Thymus (tissue), 11 donors: ENCODE results near the gene PRR13. TPM values are rescaled to one million over a fixed set of nuclear protein-coding genes. Genes with fewer than 3 reads are reported as not detected.
"Not testable (repeated sequence)": the region's sequence is repeated elsewhere in the genome, so short reads cannot be mapped to it uniquely, and the experiment has no call there.

ENCODE experiments used
- DNase-seq, 9 donors: peaks; one replicate each; pipeline ENCODE4 v3.0.0-alpha.2; 2013; ENCODE audit warnings: low spot score in 9 of 9, low read depth in 6 of 9, missing footprints in 1 of 9
- H3K27ac ChIP-seq, 2 donors: one replicate each; pipeline ENCODE4 v1.5.1; 2013; ENCODE audit warnings: control low read depth in 1 of 2, low read depth in 1 of 2, low read length in 1 of 2, mild to moderate bottlenecking in 1 of 2, moderate library complexity in 1 of 2
- H3K27me3 ChIP-seq, 2 donors: one replicate each; pipeline ENCODE4 v1.5.1; 2013; ENCODE audit warnings: low read length in 1 of 2; ENCODE audit not compliant: control insufficient read depth in 2 of 2, insufficient read depth in 1 of 2
- H3K36me3 ChIP-seq, 2 donors: one replicate each; pipeline ENCODE4 v1.5.1; 2013; ENCODE audit warnings: low read length in 1 of 2, mild to moderate bottlenecking in 1 of 2, moderate library complexity in 1 of 2; ENCODE audit not compliant: control insufficient read depth in 2 of 2, insufficient read depth in 2 of 2
- H3K4me1 ChIP-seq, 2 donors: one replicate each; pipeline ENCODE4 v1.5.1; 2013; ENCODE audit warnings: low read length in 2 of 2; ENCODE audit not compliant: control insufficient read depth in 2 of 2, insufficient read depth in 2 of 2
- H3K4me3 ChIP-seq, 2 donors: one replicate each; pipeline ENCODE4 v1.5.1; 2013; ENCODE audit warnings: low read length in 2 of 2, control low read depth in 1 of 2, mild to moderate bottlenecking in 1 of 2
- H3K9me3 ChIP-seq, 2 donors: one replicate each; pipeline ENCODE4 v1.5.1; 2013; ENCODE audit warnings: low read length in 1 of 2, mild to moderate bottlenecking in 1 of 2; ENCODE audit not compliant: control insufficient read depth in 2 of 2, insufficient read depth in 1 of 2
- WGBS: extraction: QIAGEN DNeasy Blood & Tissue Kit; methylation state at CpG from one replicate; pipeline ENCODE4 v1.1.7; 2013; 5-methylcytosine and 5-hydroxymethylcytosine counted together
- polyA plus RNA-seq: library from polyadenylated mRNA; stranded (reverse); fragments of 200-250 nt; gene quantifications from one replicate; pipeline ENCODE4 v1.2.3, GENCODE V29; 2013
- total RNA-seq: library from RNA; stranded (reverse); fragments of 120-200 nt; gene quantifications from one replicate; pipeline ENCODE4 v1.2.4, GENCODE V29; 2013
- donor health status: healthy.

PRR13 gene
- total and polyA plus RNA-seq, 2 donors: 65.8 to 222 TPM

DNA sequence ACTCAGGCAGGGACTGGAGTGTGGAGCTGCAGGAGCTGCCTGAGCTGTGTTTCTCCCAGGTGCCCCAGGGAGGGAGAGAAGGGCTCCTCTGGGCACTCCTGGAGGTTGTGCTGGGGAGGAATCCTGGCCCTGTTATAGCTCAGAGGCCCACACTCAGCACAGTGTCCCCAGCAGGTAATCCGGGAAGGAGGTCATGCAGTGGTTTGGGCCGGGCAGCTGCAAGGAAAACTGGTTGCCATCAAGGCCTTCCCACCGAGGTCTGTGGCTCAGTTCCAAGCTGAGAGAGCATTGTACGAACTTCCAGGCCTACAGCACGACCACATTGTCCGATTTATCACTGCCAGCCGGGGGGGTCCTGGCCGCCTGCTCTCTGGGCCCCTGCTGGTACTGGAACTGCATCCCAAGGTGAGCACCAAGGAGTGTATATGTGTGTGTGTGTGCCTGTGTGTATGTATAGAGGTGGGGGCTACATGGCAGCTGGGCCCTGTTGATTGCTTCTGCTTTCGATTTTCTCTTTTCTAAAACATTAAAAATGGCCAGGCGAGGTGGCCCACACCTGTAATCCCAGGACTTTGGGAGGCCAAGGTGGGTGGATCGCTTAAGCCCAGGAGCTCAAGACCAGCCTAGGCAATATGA, 15.9 kb upstream of the PRR13 start:
- Histone ChIP-seq H3K9me3 (no peaks in the 10 kb centered on the region), H3K4me1 (peaks cover 3 to 4% of the 10 kb centered on the region in 2 donors), H3K36me3 (no peaks in the 10 kb centered on the region), H3K27me3 (no peaks in the 10 kb centered on the region), H3K27ac (no peak overlapping the region), H3K4me3 (no peak overlapping the region)
- DNase-seq: no peak
- 94% methylated on average over 11 of the region's 11 CpGs for WGBS

DNA sequence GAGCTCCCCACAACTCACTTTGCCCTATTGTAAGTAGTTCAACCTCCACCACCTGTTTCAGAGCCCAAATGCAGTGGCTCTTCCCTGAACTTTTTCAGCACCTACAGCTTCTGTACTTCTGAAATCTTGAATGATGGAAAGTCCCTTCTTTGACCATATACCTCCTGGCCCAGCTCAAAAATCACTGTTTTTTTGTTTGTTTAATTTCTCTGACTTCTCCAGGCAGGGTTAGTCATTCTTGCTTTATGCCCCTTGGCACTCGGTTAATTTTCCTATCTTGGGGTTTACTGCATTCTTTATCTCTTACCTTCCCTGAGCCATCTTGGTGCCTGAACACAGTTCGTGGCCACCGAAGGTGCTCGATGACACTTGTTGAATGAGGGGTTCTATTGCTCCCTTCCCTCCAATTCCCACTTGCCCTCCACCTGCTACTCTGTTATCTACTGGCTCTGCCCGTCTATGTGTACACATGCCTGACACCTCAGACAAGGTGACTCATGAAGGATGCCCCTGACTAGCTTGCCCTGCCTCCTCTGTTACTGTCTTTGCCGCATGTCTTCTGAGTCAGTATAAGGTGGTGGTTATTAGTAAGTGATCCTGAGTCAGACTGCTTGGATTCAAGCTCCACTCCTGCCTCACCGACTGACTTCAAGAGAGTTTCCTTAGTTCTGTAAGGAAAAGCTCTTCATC, 13.5 kb upstream of the PRR13 start:
- Histone ChIP-seq H3K27me3 (no peaks in the 10 kb centered on the region), H3K36me3 (no peaks in the 10 kb centered on the region), H3K9me3 (no peaks in the 10 kb centered on the region), H3K4me3 (no peak overlapping the region), H3K4me1 (no peaks in the 10 kb centered on the region), H3K27ac (no peak overlapping the region)
- no peak for DNase-seq
- 95% methylated on average over 7 of the region's 7 CpGs for WGBS

DNA sequence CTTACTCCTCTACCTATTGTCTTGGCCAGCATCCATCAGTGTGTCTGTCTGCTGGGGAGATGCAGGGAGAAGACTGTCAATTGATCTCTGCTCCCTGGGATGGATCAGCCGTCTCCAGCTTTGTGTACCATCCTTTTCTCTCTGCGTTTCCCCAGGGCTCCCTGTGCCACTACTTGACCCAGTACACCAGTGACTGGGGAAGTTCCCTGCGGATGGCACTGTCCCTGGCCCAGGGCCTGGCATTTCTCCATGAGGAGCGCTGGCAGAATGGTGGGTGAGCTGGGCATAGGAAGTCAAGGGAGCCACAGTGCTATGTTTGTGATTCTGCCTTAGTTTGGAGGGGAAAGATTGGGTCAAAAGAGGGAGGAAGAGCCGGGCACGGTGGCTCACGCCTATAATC, 12.8 kb upstream of the PRR13 start:
- no peak for DNase-seq
- H3K27ac ChIP-seq: no peak overlapping the region
- 96% methylated on average over 7 of the region's 7 CpGs for WGBS
- H3K4me3 ChIP-seq: no peak overlapping the region
- H3K9me3 ChIP-seq: no peaks in the 10 kb centered on the region
- H3K36me3 ChIP-seq: no peaks in the 10 kb centered on the region
- no peaks in the 10 kb centered on the region for H3K27me3 ChIP-seq
- H3K4me1 ChIP-seq: no peaks in the 10 kb centered on the region

GRCh38 chr12:53430116-53430515, 11.4 kb upstream of the PRR13 start:
- no peak for DNase-seq

DNA sequence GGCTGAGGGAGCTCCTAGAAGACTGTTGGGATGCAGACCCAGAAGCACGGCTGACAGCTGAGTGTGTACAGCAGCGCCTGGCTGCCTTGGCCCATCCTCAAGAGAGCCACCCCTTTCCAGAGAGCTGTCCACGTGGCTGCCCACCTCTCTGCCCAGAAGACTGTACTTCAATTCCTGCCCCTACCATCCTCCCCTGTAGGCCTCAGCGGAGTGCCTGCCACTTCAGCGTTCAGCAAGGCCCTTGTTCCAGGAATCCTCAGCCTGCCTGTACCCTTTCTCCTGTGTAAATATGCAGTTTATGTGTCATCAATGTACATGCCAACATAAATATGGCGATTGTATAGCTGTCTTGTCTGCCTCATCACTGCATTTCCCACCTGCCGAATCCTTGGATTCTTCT, 10.3 kb upstream of the PRR13 start:
- no peaks in the 10 kb centered on the region for H3K9me3 ChIP-seq
- DNase-seq: no peak
- no peaks in the 10 kb centered on the region for H3K36me3 ChIP-seq
- no peak overlapping the region for H3K4me3 ChIP-seq
- no peaks in the 10 kb centered on the region for H3K4me1 ChIP-seq
- WGBS: 97% methylated on average over 7 of the region's 7 CpGs
- no peak overlapping the region for H3K27ac ChIP-seq
- H3K27me3 ChIP-seq: no peaks in the 10 kb centered on the region

More at GRCh38 chr12:53430116-53430515, 11.4 kb upstream of the PRR13 start:
- 91% methylated on average over 5 of the region's 5 CpGs for WGBS
- Histone ChIP-seq H3K4me1 (no peaks in the 10 kb centered on the region), H3K4me3 (no peak overlapping the region), H3K27ac (no peak overlapping the region), H3K36me3 (no peaks in the 10 kb centered on the region), H3K9me3 (no peaks in the 10 kb centered on the region), H3K27me3 (no peaks in the 10 kb centered on the region)

DNA sequence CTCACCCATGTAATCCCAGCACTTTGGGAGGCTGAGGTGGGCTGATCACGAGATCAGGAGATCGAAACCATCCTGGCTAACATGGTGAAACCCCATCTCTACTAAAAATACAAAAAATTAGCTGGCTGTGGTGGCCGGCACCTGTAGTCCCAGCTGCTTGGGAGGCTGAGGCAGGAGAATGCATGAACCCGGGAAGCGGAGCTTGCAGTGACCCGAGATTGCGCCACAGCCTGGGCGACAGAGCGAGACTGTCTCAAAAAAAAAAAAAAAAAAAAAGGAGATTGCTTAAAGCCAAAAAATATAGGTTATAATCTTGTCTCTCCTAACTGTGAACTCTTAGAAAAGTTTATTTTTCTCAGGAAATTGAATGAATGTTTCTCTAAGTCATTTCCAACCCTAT, 6.2 kb upstream of the PRR13 start:
- not testable (repeated sequence) for H3K9me3 ChIP-seq, H3K27ac ChIP-seq, DNase-seq, H3K27me3 ChIP-seq, H3K4me1 ChIP-seq, H3K4me3 ChIP-seq, H3K36me3 ChIP-seq
- 96% methylated on average over 9 of the region's 9 CpGs for WGBS

- not testable (repeated sequence) for H3K4me3 ChIP-seq, H3K36me3 ChIP-seq, H3K9me3 ChIP-seq, DNase-seq, H3K27ac ChIP-seq, H3K27me3 ChIP-seq
- peaks cover 14 to 24% of the 10 kb centered on the region in 2 donors for H3K4me1 ChIP-seq
Measured at GRCh38 chr12:53439582-53439981, 2.0 kb upstream of the PRR13 start.

DNA sequence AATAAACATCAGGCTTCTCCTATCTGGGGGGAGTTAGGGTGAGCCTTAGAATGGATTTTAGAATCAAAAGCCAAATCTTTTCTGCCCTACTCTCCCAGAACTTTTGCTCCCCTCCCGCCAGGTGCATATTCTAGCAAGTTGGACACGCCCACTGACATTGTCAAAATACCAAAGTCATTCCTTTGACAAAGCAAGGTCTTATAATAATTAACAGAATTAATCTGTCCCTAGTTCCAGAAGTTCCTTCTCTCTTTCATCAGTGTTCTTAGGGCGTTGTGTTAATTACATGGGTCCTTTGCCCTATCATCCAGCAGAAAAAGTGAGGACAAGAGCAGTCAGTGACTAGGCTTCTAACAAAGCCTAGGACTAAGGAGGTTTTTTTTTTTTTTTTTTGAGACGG, 2.4 kb downstream of the PRR13 start:
- over 99% methylated on average over 4 of the region's 4 CpGs for WGBS
- Histone ChIP-seq H3K4me3 (no peak overlapping the region), H3K27ac (no peak overlapping the region), H3K4me1 (peaks cover 14 to 24% of the 10 kb centered on the region in 2 donors), H3K9me3 (peaks cover 0 to 6% of the 10 kb centered on the region in 2 donors), H3K36me3 (peaks cover 31 to 35% of the 10 kb centered on the region in 2 donors), H3K27me3 (no peaks in the 10 kb centered on the region)
- no peak for DNase-seq

GRCh38 chr12:53444593-53445325, 3.2 kb downstream of the PRR13 start:
- Histone ChIP-seq H3K4me1 (peaks cover 14 to 24% of the 10 kb centered on the region in 2 donors), H3K36me3 (peaks cover 31 to 35% of the 10 kb centered on the region in 2 donors)
- 97% methylated on average over 11 of the region's 11 CpGs for WGBS
- H3K27ac ChIP-seq, DNase-seq, H3K27me3 ChIP-seq, H3K4me3 ChIP-seq, H3K9me3 ChIP-seq: not testable (repeated sequence)
